ENCODE measurements around the gene RPRD1A. TPM values are rescaled to one million over a fixed set of nuclear protein-coding genes. Genes with fewer than 3 reads are reported as not detected.

The RPRD1A gene
- total RNA-seq, 2 experiments from 2014 or later = 25.9 to 29.6 TPM

DNA sequence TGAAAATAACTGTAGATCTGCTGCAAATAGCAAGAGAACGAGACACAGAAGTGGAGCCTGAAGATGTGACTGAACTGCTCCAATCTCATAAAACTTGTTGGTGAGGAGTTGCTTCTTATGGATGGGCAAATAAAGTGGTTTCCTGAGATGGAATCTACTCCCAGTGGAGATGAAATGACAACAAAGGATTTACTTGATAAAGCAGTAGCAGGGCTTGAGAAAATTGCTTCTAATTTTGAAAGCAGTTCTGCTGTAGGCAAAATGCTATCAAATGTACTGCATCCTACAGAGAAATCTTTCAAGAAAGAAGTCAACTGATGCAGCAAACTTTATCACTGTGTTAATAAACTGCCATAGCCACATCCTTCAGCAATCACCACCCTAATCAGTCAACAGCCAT is 44.0 kb downstream of the RPRD1A start:
- Mint-ChIP-seq H3K9me3 (no peaks in the 10 kb centered on the region), H3K4me1 (ENCODE audit: low read depth) (peaks cover under 1% of the 10 kb centered on the region), H3K36me3 (peaks cover 8% of the 10 kb centered on the region), H3K27me3 (no peaks in the 10 kb centered on the region), H3K4me3 (no peak overlapping the region), H3K27ac (no peak overlapping the region)
- intact Hi-C loops (cut with micrococcal nuclease) = no loop called here
- ChIA-PET CTCF (interaction anchor here (1.4 to 2.1 kb wide), 2 partner anchors 72 to 73 kb away, joined by 4 to 7 read pairs; no protein-coding TSS in a partner anchor), POLR2A (no interaction called here)
- no peak for DNase-seq

DNA sequence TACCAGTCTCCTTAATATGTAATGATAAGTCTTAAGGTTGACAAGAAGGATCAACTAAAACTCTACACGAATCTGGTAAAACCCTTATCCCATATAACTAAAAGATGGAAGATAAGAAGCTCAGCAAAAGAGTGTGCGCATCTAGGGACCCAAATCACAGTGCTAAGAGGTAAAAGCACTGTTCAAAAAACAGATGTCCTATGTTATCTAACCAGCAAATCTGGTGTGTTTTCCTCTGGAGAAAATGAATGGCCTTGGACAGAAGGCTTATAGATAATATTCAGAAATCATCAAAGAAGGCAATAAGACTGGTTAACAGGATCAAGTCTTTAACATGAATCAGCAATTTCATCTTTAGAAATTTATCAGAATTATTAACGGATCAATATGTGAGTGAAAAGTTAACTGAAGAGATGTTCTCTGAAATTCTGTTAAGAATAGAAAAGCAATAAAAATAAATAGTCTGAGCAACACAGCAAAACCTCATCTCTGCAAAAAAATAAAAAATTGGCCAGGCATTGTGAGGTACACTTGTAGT is 47.1 kb downstream of the RPRD1A start:
- H3K4me1 Mint-ChIP-seq (ENCODE audit: low read depth) = no peaks in the 10 kb centered on the region
- no peaks in the 10 kb centered on the region for H3K9me3 Mint-ChIP-seq
- CTCF ChIA-PET = interaction anchor here (3.5 kb wide), 1 partner anchor 264 kb away, joined by 23 read pairs; no protein-coding TSS in a partner anchor
- no peak overlapping the region for H3K4me3 Mint-ChIP-seq
- H3K36me3 Mint-ChIP-seq = peaks cover 2% of the 10 kb centered on the region
- no peak for DNase-seq
- H3K27ac Mint-ChIP-seq = no peak overlapping the region
- intact Hi-C loops (cut with micrococcal nuclease) = no loop called here
- no peaks in the 10 kb centered on the region for H3K27me3 Mint-ChIP-seq
- POLR2A ChIA-PET = no interaction called here

DNA sequence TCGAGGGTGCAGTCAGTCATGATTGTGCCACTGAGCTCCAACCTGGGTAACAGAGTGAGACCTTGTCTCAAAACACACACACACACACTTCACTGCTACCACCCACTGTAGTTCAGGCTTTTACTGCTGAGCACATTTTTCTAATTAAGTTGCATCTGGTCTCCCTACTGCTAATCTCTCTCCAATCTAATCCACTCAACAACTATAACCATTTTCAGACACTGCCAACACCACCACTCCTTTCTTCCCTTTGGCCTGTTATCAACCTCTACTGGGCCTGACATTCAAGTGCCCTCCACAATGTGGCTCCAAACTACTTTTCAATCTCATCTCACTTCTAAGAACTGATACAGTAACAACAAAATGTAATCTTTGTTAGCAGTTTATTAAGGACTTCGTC is 50.1 kb downstream of the RPRD1A start:
- Mint-ChIP-seq H3K4me3 (no peak overlapping the region), H3K4me1 (ENCODE audit: low read depth) (no peaks in the 10 kb centered on the region), H3K27ac (no peak overlapping the region), H3K9me3 (no peaks in the 10 kb centered on the region), H3K36me3 (peaks cover 2% of the 10 kb centered on the region), H3K27me3 (no peaks in the 10 kb centered on the region)
- intact Hi-C loops (cut with micrococcal nuclease) = loop anchor here (1.0 kb wide), 3 partner anchors 79 to 555 kb away; no protein-coding TSS in a partner anchor
- ChIA-PET CTCF (interaction anchor here (0.9 to 3.6 kb wide), 20 partner anchors 10 to 274 kb away, joined by 3 to 71 read pairs (median 6); partner anchors contain the start of genes ELP2, RPRD1A and SLC39A6), POLR2A (interaction anchor here (0.6 kb wide), 1 partner anchor 49 kb away, joined by 4 read pairs; no protein-coding TSS in a partner anchor)
- DNase-seq = no peak

DNA sequence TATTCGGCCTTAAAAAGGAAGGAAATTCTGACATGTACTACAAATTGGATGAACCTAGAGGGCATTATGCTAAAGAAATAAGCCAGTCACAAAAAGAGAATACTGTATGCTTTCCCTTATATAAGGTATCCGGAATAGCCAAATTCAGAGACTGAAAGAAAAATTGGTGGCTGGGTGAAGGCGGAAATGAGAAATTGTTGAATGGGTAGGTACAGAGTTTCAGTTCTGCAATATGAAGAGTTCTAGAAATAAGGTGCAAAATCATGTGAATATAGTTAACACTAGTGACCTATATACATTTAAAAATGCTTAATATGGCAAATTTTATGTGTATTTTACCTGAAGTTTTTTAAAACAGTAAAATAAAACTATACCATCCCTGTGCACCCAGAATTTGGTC is 51.7 kb downstream of the RPRD1A start:
- CTCF ChIA-PET = interaction anchor here (1.0 to 3.6 kb wide), 2 partner anchors 80 to 270 kb away, joined by 3 to 71 read pairs; no protein-coding TSS in a partner anchor
- POLR2A ChIA-PET = no interaction called here

DNA sequence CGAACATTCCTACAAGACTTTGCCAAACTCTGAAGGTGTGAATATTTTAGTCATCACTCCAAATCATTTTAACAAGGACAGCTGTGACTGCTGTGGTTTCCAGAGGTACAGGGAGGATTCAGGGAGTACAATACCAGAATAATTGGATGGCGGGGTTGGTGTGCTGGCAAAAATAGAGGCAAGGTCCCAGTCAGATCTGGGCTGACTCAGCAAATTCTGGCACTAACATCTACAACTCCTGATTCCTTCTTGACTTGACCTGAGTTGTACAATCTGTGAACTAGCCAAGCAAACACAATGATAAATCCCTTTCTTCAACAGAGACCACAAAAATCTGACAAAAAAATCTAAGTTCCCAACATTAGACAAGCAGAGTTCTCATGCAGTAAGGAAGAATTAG is 54.5 kb downstream of the RPRD1A start:
- no peaks in the 10 kb centered on the region for H3K9me3 Mint-ChIP-seq
- intact Hi-C loops (cut with micrococcal nuclease) = no loop called here
- H3K4me3 Mint-ChIP-seq = no peak overlapping the region
- ChIA-PET POLR2A (no interaction called here), CTCF (interaction anchor here (0.7 kb wide), 1 partner anchor 273 kb away, joined by 3 read pairs; no protein-coding TSS in a partner anchor)
- H3K27me3 Mint-ChIP-seq = no peaks in the 10 kb centered on the region
- DNase-seq = no peak
- H3K27ac Mint-ChIP-seq = no peak overlapping the region
- H3K4me1 Mint-ChIP-seq (ENCODE audit: low read depth) = no peaks in the 10 kb centered on the region
- peaks cover 2% of the 10 kb centered on the region for H3K36me3 Mint-ChIP-seq

More for the DNA sequence above, 51.7 kb downstream of the RPRD1A start:
- no peak overlapping the region for H3K4me3 Mint-ChIP-seq
- intact Hi-C loops (cut with micrococcal nuclease) = no loop called here
- H3K27me3 Mint-ChIP-seq = no peaks in the 10 kb centered on the region
- no peaks in the 10 kb centered on the region for H3K4me1 Mint-ChIP-seq (ENCODE audit: low read depth)
- H3K9me3 Mint-ChIP-seq = no peaks in the 10 kb centered on the region
- H3K27ac Mint-ChIP-seq = no peak overlapping the region
- peaks cover 2% of the 10 kb centered on the region for H3K36me3 Mint-ChIP-seq
- no peak for DNase-seq

DNA sequence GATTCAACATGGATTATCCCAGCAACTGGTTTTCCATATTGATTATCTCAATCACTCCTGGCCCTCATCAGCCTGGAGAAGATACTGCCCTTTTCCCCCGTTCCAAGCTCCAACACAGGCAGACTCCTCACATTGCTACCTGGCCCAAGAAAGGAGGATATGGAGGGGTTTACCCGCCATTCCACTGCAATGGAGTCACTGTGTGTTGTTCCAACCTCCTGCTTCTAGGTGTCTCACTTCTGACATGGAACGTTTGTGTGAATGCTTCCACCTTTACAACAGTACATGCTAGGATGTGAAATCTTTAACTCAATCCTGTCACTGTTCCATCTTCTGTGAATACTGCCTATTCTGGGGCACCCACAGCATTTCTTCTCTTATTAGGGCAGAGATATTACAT is 58.1 kb downstream of the RPRD1A start:
- no peak overlapping the region for H3K27ac Mint-ChIP-seq
- H3K9me3 Mint-ChIP-seq = no peaks in the 10 kb centered on the region
- no peaks in the 10 kb centered on the region for H3K4me1 Mint-ChIP-seq (ENCODE audit: low read depth)
- peaks cover 2% of the 10 kb centered on the region for H3K36me3 Mint-ChIP-seq
- no peaks in the 10 kb centered on the region for H3K27me3 Mint-ChIP-seq
- ChIA-PET CTCF (no interaction called here), POLR2A (no interaction called here)
- DNase-seq = no peak
- intact Hi-C loops (cut with micrococcal nuclease) = no loop called here
- no peak overlapping the region for H3K4me3 Mint-ChIP-seq

DNA sequence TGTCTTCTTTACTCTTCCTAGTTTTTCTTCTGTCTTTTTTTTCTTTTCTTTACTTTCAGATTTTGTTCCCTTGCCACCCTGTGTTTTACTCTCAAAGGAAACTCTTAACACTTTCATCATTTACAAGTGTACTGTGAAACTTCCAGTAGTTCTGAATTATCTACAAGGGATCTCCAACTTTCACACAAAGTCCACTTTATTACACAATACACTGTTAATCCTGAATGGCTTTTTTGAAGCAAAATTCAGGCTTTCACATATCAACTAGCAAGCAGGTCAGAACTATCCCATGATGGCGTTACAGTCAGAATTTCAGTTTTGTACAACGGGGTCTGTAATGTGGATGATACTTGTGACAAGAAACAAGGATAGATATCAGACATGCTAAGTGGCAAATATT is 60.4 kb downstream of the RPRD1A start:
- CTCF ChIA-PET = no interaction called here

DNA sequence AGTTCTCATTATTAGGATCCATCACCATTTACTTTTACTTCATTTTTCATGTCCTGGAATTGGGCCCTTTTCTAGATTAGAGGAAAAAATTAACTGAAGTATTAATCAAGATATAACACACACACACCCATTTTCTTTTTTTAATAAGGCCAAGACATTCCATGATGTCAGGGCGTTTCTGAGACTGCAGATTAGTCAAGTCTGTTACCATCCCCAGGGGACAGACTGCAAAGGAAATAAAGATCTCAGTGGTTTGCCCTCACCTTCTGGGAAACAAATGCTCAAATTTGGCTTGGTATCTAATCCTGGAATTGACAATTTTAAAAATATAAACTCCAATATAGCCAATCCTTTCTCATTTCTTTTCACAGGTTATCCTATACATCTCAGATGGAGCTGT is 67.4 kb downstream of the RPRD1A start:
- Mint-ChIP-seq H3K9me3 (no peaks in the 10 kb centered on the region), H3K27ac (no peak overlapping the region), H3K36me3 (no peaks in the 10 kb centered on the region), H3K4me1 (ENCODE audit: low read depth) (no peaks in the 10 kb centered on the region), H3K4me3 (no peak overlapping the region), H3K27me3 (no peaks in the 10 kb centered on the region)
- intact Hi-C loops (cut with micrococcal nuclease) = no loop called here
- no peak for DNase-seq
- ChIA-PET POLR2A (no interaction called here), CTCF (no interaction called here)

More for the DNA sequence above, 60.4 kb downstream of the RPRD1A start:
- no peaks in the 10 kb centered on the region for H3K36me3 Mint-ChIP-seq
- H3K27me3 Mint-ChIP-seq = no peaks in the 10 kb centered on the region
- POLR2A ChIA-PET = no interaction called here
- no peaks in the 10 kb centered on the region for H3K4me1 Mint-ChIP-seq (ENCODE audit: low read depth)
- no peaks in the 10 kb centered on the region for H3K9me3 Mint-ChIP-seq
- H3K4me3 Mint-ChIP-seq = no peak overlapping the region
- intact Hi-C loops (cut with micrococcal nuclease) = no loop called here
- DNase-seq = no peak
- no peak overlapping the region for H3K27ac Mint-ChIP-seq

DNA sequence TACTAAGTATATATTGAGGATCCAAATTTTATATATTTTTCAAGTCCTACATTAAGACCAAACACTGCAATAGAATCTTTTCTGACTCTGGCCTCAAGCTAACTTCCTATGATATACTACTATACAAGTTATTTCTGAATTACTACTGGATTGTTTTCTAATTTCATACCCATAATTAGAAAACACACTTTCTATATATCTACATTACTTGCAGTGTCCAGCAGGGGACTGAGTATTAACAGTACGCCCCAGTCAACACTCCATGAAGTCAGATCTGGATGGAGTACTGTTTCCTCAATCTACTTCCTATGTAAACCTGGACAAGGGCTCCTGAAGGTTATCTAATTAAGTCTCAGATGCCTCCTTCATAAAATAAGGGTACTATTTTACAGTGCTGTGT is 68.4 kb downstream of the RPRD1A start:
- POLR2A ChIA-PET = no interaction called here
- intact Hi-C loops (cut with micrococcal nuclease) = no loop called here
- H3K36me3 Mint-ChIP-seq = no peaks in the 10 kb centered on the region
- no peak overlapping the region for H3K27ac Mint-ChIP-seq
- no peaks in the 10 kb centered on the region for H3K9me3 Mint-ChIP-seq
- no peaks in the 10 kb centered on the region for H3K27me3 Mint-ChIP-seq
- CTCF ChIA-PET = no interaction called here
- no peaks in the 10 kb centered on the region for H3K4me1 Mint-ChIP-seq (ENCODE audit: low read depth)
- DNase-seq = no peak
- no peak overlapping the region for H3K4me3 Mint-ChIP-seq

DNA sequence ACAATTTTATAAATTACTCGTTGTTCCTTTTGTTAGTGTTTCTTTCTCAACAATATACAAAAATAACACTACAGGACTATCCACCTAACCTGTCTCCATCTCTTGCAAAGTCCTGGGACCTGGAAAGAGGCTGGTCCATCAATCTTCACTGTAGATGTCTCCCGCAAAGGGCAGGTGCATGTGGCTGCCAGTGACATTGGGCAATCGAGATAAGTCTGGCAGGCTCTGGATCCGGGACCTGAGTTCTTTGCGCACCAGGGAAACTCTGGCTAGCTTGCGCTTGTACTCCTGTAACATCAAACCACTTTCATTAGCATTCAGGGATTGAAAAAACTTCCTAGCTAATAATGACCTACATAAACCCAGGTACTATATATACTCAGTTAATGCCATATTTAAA is 74.3 kb downstream of the RPRD1A start:
- no peak for DNase-seq
- no peaks in the 10 kb centered on the region for H3K9me3 Mint-ChIP-seq
- intact Hi-C loops (cut with micrococcal nuclease) = no loop called here
- no peak overlapping the region for H3K4me3 Mint-ChIP-seq
- H3K4me1 Mint-ChIP-seq (ENCODE audit: low read depth) = no peaks in the 10 kb centered on the region
- no peak overlapping the region for H3K27ac Mint-ChIP-seq
- no peaks in the 10 kb centered on the region for H3K27me3 Mint-ChIP-seq
- POLR2A ChIA-PET = interaction anchor here (0.6 kb wide), 1 partner anchor 25 kb away, joined by 4 read pairs; no protein-coding TSS in a partner anchor
- CTCF ChIA-PET = interaction anchor here (0.7 to 1.8 kb wide), 3 partner anchors 25 to 277 kb away, joined by 3 to 5 read pairs (median 3); no protein-coding TSS in a partner anchor
- H3K36me3 Mint-ChIP-seq = peaks cover 4% of the 10 kb centered on the region

DNA sequence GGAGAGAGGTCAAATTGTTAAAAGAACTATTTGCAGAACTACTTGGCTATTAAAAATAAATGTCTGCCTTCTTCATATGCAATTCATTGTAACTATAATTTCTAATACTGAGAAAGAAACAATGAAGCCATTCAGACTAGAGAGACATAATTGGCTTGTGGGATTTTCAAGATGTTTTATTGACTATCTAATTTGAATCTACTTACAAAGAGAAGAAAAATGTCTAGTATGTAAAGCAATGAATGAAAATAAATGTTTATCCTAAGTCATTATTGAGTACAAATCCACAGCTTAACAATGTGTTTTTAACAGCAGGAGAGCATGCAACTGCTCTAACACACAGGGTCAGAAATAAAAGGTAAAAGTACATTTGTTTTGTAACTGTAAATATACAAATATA is 75.7 kb downstream of the RPRD1A start:
- Mint-ChIP-seq H3K9me3 (no peaks in the 10 kb centered on the region), H3K4me1 (ENCODE audit: low read depth) (no peaks in the 10 kb centered on the region), H3K4me3 (no peak overlapping the region), H3K27ac (no peak overlapping the region), H3K36me3 (peaks cover 4% of the 10 kb centered on the region), H3K27me3 (no peaks in the 10 kb centered on the region)
- intact Hi-C loops (cut with micrococcal nuclease) = no loop called here
- no peak for DNase-seq
- ChIA-PET CTCF (no interaction called here), POLR2A (no interaction called here)

DNA sequence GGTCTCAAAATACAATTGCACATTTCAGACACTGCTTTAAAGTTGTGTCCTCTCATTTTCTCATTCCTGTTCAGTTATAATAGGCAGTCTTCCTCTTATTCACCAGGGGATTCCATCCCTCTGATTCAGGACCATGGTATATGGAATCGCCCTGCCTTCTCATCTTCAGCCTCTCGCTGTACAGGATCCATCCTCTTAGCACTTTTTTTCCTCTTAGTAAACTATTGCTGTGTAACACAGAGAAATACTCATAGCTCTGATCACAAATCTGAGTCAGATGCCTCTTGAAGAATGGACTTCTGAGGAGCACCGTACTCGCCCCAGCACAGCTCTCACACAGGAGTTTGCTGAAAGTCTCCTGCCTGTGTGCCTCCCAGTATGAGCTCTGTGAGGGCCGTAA is 83.5 kb downstream of the RPRD1A start:
- peaks cover 23% of the 10 kb centered on the region for H3K36me3 Mint-ChIP-seq
- ChIA-PET CTCF (no interaction called here), POLR2A (no interaction called here)
- H3K27ac Mint-ChIP-seq = no peak overlapping the region
- intact Hi-C loops (cut with micrococcal nuclease) = no loop called here
- no peak overlapping the region for H3K4me3 Mint-ChIP-seq
- no peak for DNase-seq
- H3K27me3 Mint-ChIP-seq = no peaks in the 10 kb centered on the region
- no peaks in the 10 kb centered on the region for H3K4me1 Mint-ChIP-seq (ENCODE audit: low read depth)
- H3K9me3 Mint-ChIP-seq = no peaks in the 10 kb centered on the region

DNA sequence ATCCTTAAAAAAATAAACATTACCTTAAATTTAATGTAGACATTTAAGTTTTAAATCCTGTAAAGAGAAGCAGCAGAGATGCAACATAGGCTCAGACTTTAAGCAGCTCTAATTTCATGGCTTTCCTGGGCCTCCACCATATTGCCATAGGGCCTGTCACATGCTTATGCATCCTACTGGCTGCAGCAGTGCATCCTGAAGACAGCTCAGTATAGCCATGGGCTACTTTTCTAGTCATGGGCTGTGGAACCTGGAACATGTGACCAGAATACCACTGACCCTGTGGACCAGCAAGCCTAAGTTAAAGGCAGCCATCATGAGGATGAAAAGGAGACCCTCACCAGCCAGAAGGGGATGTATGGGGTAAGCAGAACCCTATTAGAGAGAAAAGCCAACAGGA is 84.2 kb downstream of the RPRD1A start:
- Mint-ChIP-seq H3K4me3 (no peak overlapping the region), H3K4me1 (ENCODE audit: low read depth) (no peaks in the 10 kb centered on the region), H3K9me3 (no peaks in the 10 kb centered on the region), H3K36me3 (peaks cover 30% of the 10 kb centered on the region), H3K27ac (no peak overlapping the region), H3K27me3 (no peaks in the 10 kb centered on the region)
- intact Hi-C loops (cut with micrococcal nuclease) = no loop called here
- CTCF ChIA-PET = no interaction called here
- POLR2A ChIA-PET = interaction anchor here (1.0 kb wide), 1 partner anchor 11 kb away, joined by 3 read pairs; the partner anchor contains the start of gene RMP24
- no peak for DNase-seq
